B cell (primary cell): ENCODE results near the gene RPAP3.

Experiments used
- EZH2 ChIP-seq: IDR thresholded peaks from 2 replicates; pipeline ENCODE4 v1.6.1; 2012; ENCODE audit warnings: borderline replicate concordance, low read depth, mild to moderate bottlenecking, moderate library complexity, low read length; ENCODE audit not compliant: insufficient read depth, poor library complexity, severe bottlenecking
- TF ChIP-seq, protein P1 (sequence below): fragments of 200-600 bp; IDR thresholded peaks from one replicate; pipeline ENCODE4 v1.8.0; 2022; ENCODE audit warnings: antibody characterized with exemption, mild to moderate bottlenecking

DNA sequence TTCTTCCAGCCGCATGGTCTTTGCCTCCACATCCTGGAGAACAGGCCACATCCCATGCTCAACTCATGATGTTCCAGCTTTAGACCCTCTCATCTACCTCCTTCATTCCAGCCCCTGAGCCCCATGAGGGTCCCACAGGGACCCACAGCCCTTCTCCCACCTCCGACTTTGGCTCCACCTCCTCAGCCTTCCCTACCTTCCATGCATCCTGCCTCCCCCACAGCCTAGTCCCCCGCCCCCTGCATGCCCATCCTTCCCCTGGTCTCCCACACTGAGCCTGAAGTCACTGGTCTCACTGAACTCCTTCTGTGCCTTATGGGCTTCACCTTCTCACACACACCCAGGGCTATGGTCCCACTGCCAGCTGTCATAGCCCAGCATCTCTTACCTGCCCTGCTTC lies 43.1 kb upstream of the RPAP3 start:
- TF ChIP-seq, protein P1, sequence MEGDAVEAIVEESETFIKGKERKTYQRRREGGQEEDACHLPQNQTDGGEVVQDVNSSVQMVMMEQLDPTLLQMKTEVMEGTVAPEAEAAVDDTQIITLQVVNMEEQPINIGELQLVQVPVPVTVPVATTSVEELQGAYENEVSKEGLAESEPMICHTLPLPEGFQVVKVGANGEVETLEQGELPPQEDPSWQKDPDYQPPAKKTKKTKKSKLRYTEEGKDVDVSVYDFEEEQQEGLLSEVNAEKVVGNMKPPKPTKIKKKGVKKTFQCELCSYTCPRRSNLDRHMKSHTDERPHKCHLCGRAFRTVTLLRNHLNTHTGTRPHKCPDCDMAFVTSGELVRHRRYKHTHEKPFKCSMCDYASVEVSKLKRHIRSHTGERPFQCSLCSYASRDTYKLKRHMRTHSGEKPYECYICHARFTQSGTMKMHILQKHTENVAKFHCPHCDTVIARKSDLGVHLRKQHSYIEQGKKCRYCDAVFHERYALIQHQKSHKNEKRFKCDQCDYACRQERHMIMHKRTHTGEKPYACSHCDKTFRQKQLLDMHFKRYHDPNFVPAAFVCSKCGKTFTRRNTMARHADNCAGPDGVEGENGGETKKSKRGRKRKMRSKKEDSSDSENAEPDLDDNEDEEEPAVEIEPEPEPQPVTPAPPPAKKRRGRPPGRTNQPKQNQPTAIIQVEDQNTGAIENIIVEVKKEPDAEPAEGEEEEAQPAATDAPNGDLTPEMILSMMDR = no peak
- no peak for TF ChIP-seq EZH2
